Endothelial cell (in vitro differentiated cells): ENCODE results near the gene KCTD15. TPM values are rescaled to one million over a fixed set of nuclear protein-coding genes. Genes with fewer than 3 reads are reported as not detected.

Experiments
- DNase-seq: peaks from one replicate; pipeline ENCODE4 v3.0.0; 2021; ENCODE audit warnings: low spot score
- H3K27ac Mint-ChIP-seq: one replicate; pipeline ENCODE4 v1.8.0; 2021; ENCODE audit warnings: mixed read lengths, inconsistent platforms; ENCODE audit not compliant: unreplicated experiment
- H3K27me3 Mint-ChIP-seq: one replicate; pipeline ENCODE4 v1.8.0; 2021; ENCODE audit warnings: mild to moderate bottlenecking, moderate library complexity, mixed read lengths, inconsistent platforms; ENCODE audit not compliant: unreplicated experiment
- H3K36me3 Mint-ChIP-seq: one replicate; pipeline ENCODE4 v1.8.0; 2021; ENCODE audit warnings: mild to moderate bottlenecking, low read depth, mixed read lengths, inconsistent platforms; ENCODE audit not compliant: unreplicated experiment
- H3K4me1 Mint-ChIP-seq: one replicate; pipeline ENCODE4 v1.8.0; 2021; ENCODE audit warnings: mild to moderate bottlenecking, mixed read lengths, inconsistent platforms; ENCODE audit not compliant: unreplicated experiment
- H3K4me3 Mint-ChIP-seq: one replicate; pipeline ENCODE4 v1.8.0; 2021; ENCODE audit warnings: mild to moderate bottlenecking, mixed read lengths, inconsistent platforms; ENCODE audit not compliant: unreplicated experiment
- H3K9me3 Mint-ChIP-seq: one replicate; pipeline ENCODE4 v1.8.0; 2021; ENCODE audit warnings: mixed read lengths, inconsistent platforms; ENCODE audit not compliant: unreplicated experiment
- total RNA-seq: library from RNA; stranded (reverse); fragmentation: NEBNext Ultra II Directional; extraction: Animal tissue kit (Norgen Biotek cat#: 25700); gene quantifications from one replicate; pipeline ENCODE4 v1.2.1, GENCODE V29; 2021; ENCODE audit not compliant: unreplicated experiment
- TF ChIP-seq, protein P1 (sequence below): fragments of 200-600 bp; sonication (generic); IDR thresholded peaks from one replicate; pipeline ENCODE4 v1.5.0; 2021; ENCODE audit warnings: antibody characterized with exemption; ENCODE audit not compliant: unreplicated experiment

Gene KCTD15
- total RNA-seq, 1 donor from 2014 or later: 81.1 TPM

DNA sequence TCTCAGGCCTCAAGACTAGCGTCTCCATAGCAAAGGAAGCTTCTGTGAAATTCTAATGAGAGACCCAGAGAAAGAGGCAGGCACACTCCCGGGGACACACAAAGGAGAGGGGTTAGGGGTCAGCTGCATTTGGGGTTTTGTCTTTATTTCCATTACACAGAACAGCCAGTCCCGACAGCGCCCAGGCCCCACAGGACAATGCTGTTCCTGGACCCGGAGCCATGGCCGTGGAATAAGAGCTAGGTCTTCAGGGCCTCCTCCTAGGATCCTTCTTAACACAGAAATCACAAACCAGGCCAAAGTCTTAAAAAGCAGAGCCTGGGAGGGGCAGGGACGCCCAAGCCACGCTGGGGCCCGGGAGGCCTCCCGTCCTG is 22.8 kb downstream of the KCTD15 start:
- H3K27me3 Mint-ChIP-seq: peaks cover 12% of the 10 kb centered on the region
- TF ChIP-seq, protein P1, sequence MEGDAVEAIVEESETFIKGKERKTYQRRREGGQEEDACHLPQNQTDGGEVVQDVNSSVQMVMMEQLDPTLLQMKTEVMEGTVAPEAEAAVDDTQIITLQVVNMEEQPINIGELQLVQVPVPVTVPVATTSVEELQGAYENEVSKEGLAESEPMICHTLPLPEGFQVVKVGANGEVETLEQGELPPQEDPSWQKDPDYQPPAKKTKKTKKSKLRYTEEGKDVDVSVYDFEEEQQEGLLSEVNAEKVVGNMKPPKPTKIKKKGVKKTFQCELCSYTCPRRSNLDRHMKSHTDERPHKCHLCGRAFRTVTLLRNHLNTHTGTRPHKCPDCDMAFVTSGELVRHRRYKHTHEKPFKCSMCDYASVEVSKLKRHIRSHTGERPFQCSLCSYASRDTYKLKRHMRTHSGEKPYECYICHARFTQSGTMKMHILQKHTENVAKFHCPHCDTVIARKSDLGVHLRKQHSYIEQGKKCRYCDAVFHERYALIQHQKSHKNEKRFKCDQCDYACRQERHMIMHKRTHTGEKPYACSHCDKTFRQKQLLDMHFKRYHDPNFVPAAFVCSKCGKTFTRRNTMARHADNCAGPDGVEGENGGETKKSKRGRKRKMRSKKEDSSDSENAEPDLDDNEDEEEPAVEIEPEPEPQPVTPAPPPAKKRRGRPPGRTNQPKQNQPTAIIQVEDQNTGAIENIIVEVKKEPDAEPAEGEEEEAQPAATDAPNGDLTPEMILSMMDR: no peak
- no peaks in the 10 kb centered on the region for H3K9me3 Mint-ChIP-seq
- peaks cover 4% of the 10 kb centered on the region for H3K36me3 Mint-ChIP-seq
- peak overlapping the region; percentile 65 for H3K4me3 Mint-ChIP-seq
- H3K27ac Mint-ChIP-seq: peak overlapping the region; percentile 72
- peaks cover 13% of the 10 kb centered on the region for H3K4me1 Mint-ChIP-seq
- DNase-seq: no peak

DNA sequence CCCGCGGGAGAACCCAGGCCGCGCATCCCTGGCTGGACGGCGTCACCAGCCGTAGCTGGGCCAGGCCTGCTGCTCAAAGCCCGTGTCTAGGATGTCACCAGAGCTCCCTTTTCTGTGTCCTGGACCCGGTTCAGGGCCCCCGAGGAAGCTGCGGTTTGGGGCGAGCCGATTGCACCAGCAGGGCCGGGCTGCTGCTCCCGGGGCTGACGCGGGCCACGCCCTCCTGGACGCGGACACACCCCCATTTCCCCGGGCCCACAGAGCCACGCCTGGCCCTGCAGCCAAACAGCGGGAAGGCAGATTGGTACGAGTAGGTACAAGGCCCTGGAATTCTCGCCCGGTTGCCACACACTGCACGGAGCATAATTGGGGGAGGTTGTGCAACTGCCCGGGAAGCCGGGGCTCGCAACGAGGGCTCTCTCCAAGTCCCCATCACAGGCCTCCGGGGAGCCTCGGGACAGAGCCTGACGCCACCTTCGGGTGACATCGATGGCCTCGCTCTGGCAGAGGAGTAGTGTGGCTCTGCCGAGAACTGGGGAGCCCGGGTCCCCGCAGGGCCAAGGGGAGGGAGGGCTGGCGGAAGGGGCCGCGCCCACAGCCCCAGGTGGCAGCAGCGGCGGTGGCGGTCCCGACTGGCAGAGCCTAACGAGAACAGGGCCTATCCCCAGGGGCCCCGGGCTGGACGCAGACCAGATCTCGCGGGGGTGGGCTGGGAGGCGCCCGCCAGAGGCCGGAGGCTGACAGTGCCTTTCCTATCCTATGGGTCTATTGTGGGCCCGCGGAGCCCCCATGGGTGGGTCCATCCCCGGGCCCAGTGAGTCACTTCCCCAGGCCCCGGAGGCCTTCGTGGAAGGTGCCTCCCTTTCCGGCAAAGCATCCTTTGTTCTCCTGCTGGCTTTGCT is 23.5 kb downstream of the KCTD15 start:
- H3K27ac Mint-ChIP-seq: no peak overlapping the region
- no peak overlapping the region for H3K4me3 Mint-ChIP-seq
- peaks cover 12% of the 10 kb centered on the region for H3K27me3 Mint-ChIP-seq

DNA sequence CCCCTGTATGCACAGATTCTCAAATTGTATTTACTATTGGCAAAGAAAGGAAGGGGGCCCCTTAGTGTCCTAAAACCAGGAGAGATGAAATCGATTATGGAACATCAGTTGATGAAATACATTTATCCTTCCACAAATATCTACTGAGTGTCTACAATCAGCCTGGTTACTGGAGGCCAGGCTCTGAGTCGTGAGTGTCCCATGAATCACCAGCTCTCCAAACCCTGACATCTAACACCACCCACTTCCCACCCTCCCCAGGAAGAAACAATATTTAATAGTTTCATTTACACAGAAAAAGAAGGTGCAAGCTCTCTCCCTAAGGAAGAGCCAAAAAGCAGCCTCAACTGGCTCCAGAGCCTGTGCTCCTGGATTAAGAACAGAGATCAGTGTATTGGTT is 25.2 kb downstream of the KCTD15 start:
- H3K4me1 Mint-ChIP-seq: peaks cover 11% of the 10 kb centered on the region
- no peak overlapping the region for H3K27ac Mint-ChIP-seq
- H3K36me3 Mint-ChIP-seq: no peaks in the 10 kb centered on the region
- H3K4me3 Mint-ChIP-seq: no peak overlapping the region
- TF ChIP-seq, protein P1: no peak
- no peaks in the 10 kb centered on the region for H3K9me3 Mint-ChIP-seq
- peaks cover 12% of the 10 kb centered on the region for H3K27me3 Mint-ChIP-seq
- DNase-seq: no peak

More for the DNA sequence above, 23.5 kb downstream of the KCTD15 start:
- DNase-seq: peak; percentile 55
- TF ChIP-seq, protein P1: no peak
- H3K9me3 Mint-ChIP-seq: no peaks in the 10 kb centered on the region
- H3K36me3 Mint-ChIP-seq: no peaks in the 10 kb centered on the region
- peaks cover 13% of the 10 kb centered on the region for H3K4me1 Mint-ChIP-seq

GRCh38 chr19:33823341-33823740 is 26.7 kb downstream of the KCTD15 start:
- Mint-ChIP-seq H3K9me3 (no peaks in the 10 kb centered on the region), H3K27me3 (peaks cover 8% of the 10 kb centered on the region), H3K4me3 (no peak overlapping the region), H3K27ac (no peak overlapping the region), H3K36me3 (no peaks in the 10 kb centered on the region), H3K4me1 (peaks cover 7% of the 10 kb centered on the region)
- TF ChIP-seq, protein P1: no peak
- DNase-seq: no peak

DNA sequence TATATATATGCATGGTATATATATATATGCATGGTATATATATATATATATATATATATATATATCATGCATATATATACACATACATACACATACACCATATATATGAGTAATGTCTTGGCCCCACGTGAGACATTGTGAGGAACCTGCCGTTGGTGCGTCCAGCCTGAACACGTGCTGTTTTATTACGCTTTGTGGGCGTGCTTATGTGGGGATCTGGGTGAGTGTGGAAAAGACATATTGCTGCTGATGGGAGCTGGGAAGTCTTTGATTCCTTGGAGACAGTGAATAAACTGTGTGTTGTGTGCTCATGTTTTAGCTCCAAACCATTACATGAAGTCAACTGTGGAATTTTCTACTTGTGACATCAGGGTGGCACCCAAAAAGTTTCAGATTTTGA is 28.9 kb downstream of the KCTD15 start:
- Mint-ChIP-seq H3K4me3 (no peak overlapping the region), H3K36me3 (no peaks in the 10 kb centered on the region), H3K27me3 (peaks cover 5% of the 10 kb centered on the region), H3K9me3 (no peaks in the 10 kb centered on the region), H3K27ac (no peak overlapping the region), H3K4me1 (peaks cover 3% of the 10 kb centered on the region)
- TF ChIP-seq, protein P1: no peak
- DNase-seq: no peak
